ENCODE data around the gene DERL3. TPM values are rescaled to one million over a fixed set of nuclear protein-coding genes. Genes with fewer than 3 reads are reported as not detected.

DERL3 gene
- total RNA-seq, 1 experiment from 2014 or later, result 9.8 TPM

- H3K9ac ChIP-seq (ENCODE audit: extremely low read depth, insufficient read length, low read length), result no peak overlapping the region
- H3T11ph ChIP-seq (ENCODE audit: low read length), result no peak overlapping the region
- H4K8ac ChIP-seq (replicated peaks; ENCODE audit: insufficient read length, low read depth, low read length), result no peak overlapping the region
- Mint-ChIP-seq H3K9me3 (no peaks in the 10 kb centered on the region; a peak in 2 of 5 replicates), H3K4me1 (peaks cover 35 to 52% of the 10 kb centered on the region in 2 experiments), H3K27me3 (ENCODE audit: low read depth) (peaks cover 29% of the 10 kb centered on the region), H3K4me3 (no peak overlapping the region), H3K36me3 (ENCODE audit: insufficient read depth in 1 of 3, low read depth in 3 of 3) (no peaks in the 10 kb centered on the region), H3K27ac (no peak overlapping the region)
- no peak overlapping the region for H2BK12ac ChIP-seq (ENCODE audit: insufficient read length, low read depth, low read length)
- no CpG with 5 or more reads among the region's 8 CpGs for WGBS (ENCODE audit: extremely low coverage, insufficient read length, low lambda C conversion rate)
- no peak overlapping the region for H4K5ac ChIP-seq (ENCODE audit: insufficient read length, low read depth, low read length)
- no peaks in the 10 kb centered on the region for H3K79me1 ChIP-seq (ENCODE audit: insufficient read depth, low read depth, low read length, poor library complexity, severe bottlenecking)
- no peak overlapping the region for H4K91ac ChIP-seq (ENCODE audit: insufficient read length, low read depth, low read length)
- no peaks in the 10 kb centered on the region; the same call in 1 of the 2 replicates for H3K4me1 ChIP-seq (ENCODE audit: insufficient read depth, low read length)
- no peaks in the 10 kb centered on the region for H4K20me1 ChIP-seq (ENCODE audit: control insufficient read depth, insufficient read depth, insufficient read length)
- no peaks in the 10 kb centered on the region for H3K79me2 ChIP-seq (ENCODE audit: insufficient read depth, low read length)
- H3K9me3 ChIP-seq (ENCODE audit: control insufficient read depth, low read depth, low read length), result no peaks in the 10 kb centered on the region
- no peak overlapping the region for H2BK5ac ChIP-seq (ENCODE audit: insufficient read length, low read length)
- H3K4ac ChIP-seq (ENCODE audit: low read depth, low read length), result no peak overlapping the region
- H3K23ac ChIP-seq (ENCODE audit: insufficient read length, low read depth, low read length), result no peak overlapping the region
- no peak overlapping the region for H2BK15ac ChIP-seq (ENCODE audit: low read depth, low read length)
- H2BK20ac ChIP-seq (ENCODE audit: low read depth, low read length, poor library complexity, severe bottlenecking), result no peak overlapping the region
- H3K4me2 ChIP-seq (ENCODE audit: insufficient read depth, insufficient read length, low read length), result no peak overlapping the region
- no peak overlapping the region for H2BK120ac ChIP-seq (ENCODE audit: low read depth, low read length, poor library complexity, severe bottlenecking)
- H3K14ac ChIP-seq (ENCODE audit: insufficient read depth, low read length), result no peak overlapping the region
- H2AFZ ChIP-seq (ENCODE audit: low read length), result no peak overlapping the region
- TF ChIP-seq CTCF (conservative IDR thresholded peaks at IDR 0.05), result no peak
- H3K56ac ChIP-seq (ENCODE audit: insufficient read length, low read depth, low read length), result no peak overlapping the region
- no peak overlapping the region for H2AK5ac ChIP-seq (ENCODE audit: insufficient read length, low read length)
- H3K27me3 ChIP-seq (ENCODE audit: insufficient read depth, low read length), result no peaks in the 10 kb centered on the region; the same call in 1 of the 2 replicates
- H3K18ac ChIP-seq (ENCODE audit: insufficient read length, low read depth, low read length), result no peak overlapping the region
- DNase-seq, result no peak
- H3K23me2 ChIP-seq (ENCODE audit: insufficient read length, low read depth, low read length, poor library complexity, severe bottlenecking), result no peaks in the 10 kb centered on the region
- H3K27ac ChIP-seq (ENCODE audit: insufficient read length, low read depth, low read length), result no peak overlapping the region
Observed at GRCh38 chr22:23844739-23845202, 6.0 kb upstream of the DERL3 start.
